Activated CD8-positive, alpha-beta T cell treated with anti-CD3 and anti-CD28 coated beads for 36 hours (primary cell): ENCODE results near the gene MN1. TPM values are rescaled to one million over a fixed set of nuclear protein-coding genes. Genes with fewer than 3 reads are reported as not detected.

ENCODE experiments used
- ATAC-seq: fragments of 200-7000 bp; cut with Tn5 transposase; one replicate; pipeline ENCODE4 v1.10.0; 2021; ENCODE audit warnings: mild to moderate bottlenecking, moderate library complexity
- CTCF ChIA-PET: fragments of 350-600 bp; sonication (Branson Sonifier 250); formaldehyde crosslinking; loops from one replicate; lab custom pipeline; 2021; ENCODE audit warnings: antibody characterized with exemption; lab: Charles Lee
- POLR2A ChIA-PET: fragments of 350-600 bp; sonication (Branson Sonifier 250); formaldehyde crosslinking; loops from one replicate; lab custom pipeline; 2021; ENCODE audit warnings: antibody characterized with exemption; lab: Charles Lee
- DNase-seq: peaks from one replicate; pipeline ENCODE4 v3.0.0-alpha.2; 2020
- H3K27ac Mint-ChIP-seq: one replicate; pipeline ENCODE4 v1.8.0; 2021; ENCODE audit warnings: mild to moderate bottlenecking, mixed read lengths
- H3K27me3 Mint-ChIP-seq: one replicate; pipeline ENCODE4 v1.8.0; 2021; ENCODE audit warnings: mixed read lengths
- H3K36me3 Mint-ChIP-seq: one replicate; pipeline ENCODE4 v1.8.0; 2021; ENCODE audit warnings: low read depth, mixed read lengths
- H3K4me1 Mint-ChIP-seq: one replicate; pipeline ENCODE4 v1.8.0; 2021; ENCODE audit warnings: low read depth, mixed read lengths
- H3K4me3 Mint-ChIP-seq: one replicate; pipeline ENCODE4 v1.8.0; 2021; ENCODE audit warnings: mild to moderate bottlenecking, moderate library complexity, mixed read lengths
- H3K9me3 Mint-ChIP-seq: one replicate; pipeline ENCODE4 v1.8.0; 2021; ENCODE audit warnings: mixed read lengths
- intact Hi-C: fragments of 100-400 bp; cut with micrococcal nuclease; formaldehyde crosslinking; loops from one replicate; pipeline ENCODE4 v1.10.0; 2022
- total RNA-seq, 2 experiments: library from RNA; stranded (reverse); gene quantifications; one replicate each; pipeline ENCODE4 v1.2.3, GENCODE V29; 2021
- TF ChIP-seq, protein P1 (sequence below): fragments of 200-600 bp; IDR thresholded peaks from one replicate; pipeline ENCODE4 v1.8.0; 2022; ENCODE audit warnings: antibody characterized with exemption, mild to moderate bottlenecking

The MN1 gene
- total RNA-seq, 2 experiments from 2014 or later, result 0.11 to 0.16 TPM

DNA sequence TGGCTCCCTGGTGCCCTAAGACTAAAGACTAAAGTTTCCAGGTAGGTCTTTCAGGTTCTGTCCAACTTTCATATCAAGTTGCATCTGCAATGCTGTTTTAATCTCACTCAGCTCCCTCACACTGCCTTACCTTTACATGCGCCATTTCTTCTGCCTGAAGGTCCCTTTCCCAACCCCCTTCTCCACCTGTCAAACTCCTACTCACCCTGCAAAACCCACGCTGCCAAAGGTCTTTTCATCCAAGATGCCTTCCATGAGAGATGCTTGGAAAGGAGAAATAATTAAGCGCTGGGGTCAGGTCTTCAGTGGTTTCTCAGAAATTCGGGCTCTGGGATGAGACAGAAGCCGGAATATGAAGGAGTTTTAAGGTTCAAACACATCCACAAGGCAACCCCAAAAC, 95.1 kb downstream of the MN1 start:
- Mint-ChIP-seq H3K36me3 (no peaks in the 10 kb centered on the region), H3K9me3 (no peaks in the 10 kb centered on the region), H3K27ac (no peak overlapping the region), H3K4me1 (peaks cover 2% of the 10 kb centered on the region), H3K27me3 (peaks cover 9% of the 10 kb centered on the region), H3K4me3 (no peak overlapping the region)
- ChIA-PET POLR2A (no interaction called here), CTCF (no interaction called here)
- intact Hi-C loops, result no loop called here
- ATAC-seq (no peak), DNase-seq (no peak)
- TF ChIP-seq, protein P1, sequence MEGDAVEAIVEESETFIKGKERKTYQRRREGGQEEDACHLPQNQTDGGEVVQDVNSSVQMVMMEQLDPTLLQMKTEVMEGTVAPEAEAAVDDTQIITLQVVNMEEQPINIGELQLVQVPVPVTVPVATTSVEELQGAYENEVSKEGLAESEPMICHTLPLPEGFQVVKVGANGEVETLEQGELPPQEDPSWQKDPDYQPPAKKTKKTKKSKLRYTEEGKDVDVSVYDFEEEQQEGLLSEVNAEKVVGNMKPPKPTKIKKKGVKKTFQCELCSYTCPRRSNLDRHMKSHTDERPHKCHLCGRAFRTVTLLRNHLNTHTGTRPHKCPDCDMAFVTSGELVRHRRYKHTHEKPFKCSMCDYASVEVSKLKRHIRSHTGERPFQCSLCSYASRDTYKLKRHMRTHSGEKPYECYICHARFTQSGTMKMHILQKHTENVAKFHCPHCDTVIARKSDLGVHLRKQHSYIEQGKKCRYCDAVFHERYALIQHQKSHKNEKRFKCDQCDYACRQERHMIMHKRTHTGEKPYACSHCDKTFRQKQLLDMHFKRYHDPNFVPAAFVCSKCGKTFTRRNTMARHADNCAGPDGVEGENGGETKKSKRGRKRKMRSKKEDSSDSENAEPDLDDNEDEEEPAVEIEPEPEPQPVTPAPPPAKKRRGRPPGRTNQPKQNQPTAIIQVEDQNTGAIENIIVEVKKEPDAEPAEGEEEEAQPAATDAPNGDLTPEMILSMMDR, result no peak

DNA sequence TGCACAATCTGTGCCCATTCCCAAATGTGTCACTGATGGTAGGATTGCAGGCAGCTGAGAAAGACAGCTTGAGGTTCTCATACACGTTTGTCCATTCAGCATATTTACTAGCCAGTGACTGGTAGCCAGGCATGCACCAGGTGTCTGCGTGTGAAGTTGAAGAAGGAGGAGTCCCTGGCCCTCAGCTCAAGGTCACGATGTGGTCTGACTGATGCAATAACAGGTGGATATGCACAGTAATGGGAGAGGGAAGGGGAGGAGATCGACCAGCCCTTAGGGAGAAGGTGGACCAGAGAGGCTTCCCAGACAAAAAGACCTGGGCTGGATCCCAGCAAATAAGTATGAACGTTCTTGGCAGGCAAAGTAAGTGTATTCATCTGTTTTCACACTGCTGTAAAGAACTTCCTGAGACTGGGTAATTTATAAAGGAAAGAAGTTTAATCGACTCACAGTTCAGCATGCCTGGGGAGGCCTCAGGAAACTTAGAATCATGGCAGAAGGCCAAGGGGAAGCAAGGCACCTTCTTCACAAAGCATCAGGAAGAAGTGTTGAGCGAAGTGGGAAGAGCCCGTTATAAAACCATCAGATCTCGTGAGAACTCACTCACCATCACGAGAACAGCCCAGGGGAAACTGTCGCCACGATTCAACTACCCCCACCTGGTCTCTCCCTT, 96.0 kb downstream of the MN1 start:
- Mint-ChIP-seq H3K36me3 (no peaks in the 10 kb centered on the region), H3K4me1 (no peaks in the 10 kb centered on the region), H3K27me3 (peaks cover 5% of the 10 kb centered on the region), H3K9me3 (no peaks in the 10 kb centered on the region), H3K4me3 (no peak overlapping the region), H3K27ac (no peak overlapping the region)
- CTCF ChIA-PET, result no interaction called here
- ATAC-seq (no peak), DNase-seq (no peak)
- intact Hi-C loops, result no loop called here
- TF ChIP-seq, protein P1, result no peak
- POLR2A ChIA-PET, result no interaction called here

- Mint-ChIP-seq H3K9me3 (no peaks in the 10 kb centered on the region), H3K27ac (no peak overlapping the region), H3K4me3 (no peak overlapping the region), H3K4me1 (no peaks in the 10 kb centered on the region), H3K27me3 (no peaks in the 10 kb centered on the region), H3K36me3 (no peaks in the 10 kb centered on the region)
- ChIA-PET POLR2A (no interaction called here), CTCF (no interaction called here)
- ATAC-seq (no peak), DNase-seq (no peak)
- intact Hi-C loops, result no loop called here
- TF ChIP-seq, protein P1, result no peak
Observed at GRCh38 chr22:27704581-27704980, 97.0 kb downstream of the MN1 start.

DNA sequence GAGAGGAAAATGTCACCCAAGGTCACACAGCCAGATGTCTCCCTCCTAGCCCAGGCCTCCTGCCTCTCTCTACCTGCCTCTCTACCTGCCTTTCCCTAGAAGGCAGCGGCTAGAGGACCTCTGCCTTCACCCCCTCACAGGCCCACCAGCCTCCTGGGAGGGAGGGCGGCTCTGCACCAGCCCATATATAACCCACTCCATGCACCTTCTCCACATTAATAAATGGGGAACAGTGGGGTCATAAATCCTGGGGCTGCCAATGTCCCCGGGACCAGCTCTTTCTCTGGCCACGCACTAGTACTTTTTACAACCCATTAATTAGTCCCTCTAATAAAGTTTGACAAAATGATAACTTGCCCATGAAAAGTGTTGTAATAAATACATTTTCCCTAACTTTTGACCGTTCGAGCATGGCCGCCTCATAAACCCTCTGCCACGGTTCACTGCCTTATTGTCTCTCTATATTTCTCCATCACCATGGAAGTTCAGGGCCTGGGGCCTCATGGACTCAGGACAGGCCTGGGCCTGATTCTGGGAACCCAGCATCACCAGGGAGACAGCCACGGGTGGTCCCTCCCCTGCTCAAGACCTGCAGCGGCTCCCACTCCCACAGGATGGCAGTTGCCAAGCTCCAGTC, 102.1 kb downstream of the MN1 start:
- Mint-ChIP-seq H3K27me3 (no peaks in the 10 kb centered on the region), H3K9me3 (peaks cover 6% of the 10 kb centered on the region), H3K4me1 (no peaks in the 10 kb centered on the region), H3K4me3 (no peak overlapping the region), H3K27ac (no peak overlapping the region), H3K36me3 (no peaks in the 10 kb centered on the region)
- intact Hi-C loops, result no loop called here
- TF ChIP-seq, protein P1, result no peak
- ATAC-seq (no peak), DNase-seq (no peak)
- POLR2A ChIA-PET, result no interaction called here
- CTCF ChIA-PET, result no interaction called here

DNA sequence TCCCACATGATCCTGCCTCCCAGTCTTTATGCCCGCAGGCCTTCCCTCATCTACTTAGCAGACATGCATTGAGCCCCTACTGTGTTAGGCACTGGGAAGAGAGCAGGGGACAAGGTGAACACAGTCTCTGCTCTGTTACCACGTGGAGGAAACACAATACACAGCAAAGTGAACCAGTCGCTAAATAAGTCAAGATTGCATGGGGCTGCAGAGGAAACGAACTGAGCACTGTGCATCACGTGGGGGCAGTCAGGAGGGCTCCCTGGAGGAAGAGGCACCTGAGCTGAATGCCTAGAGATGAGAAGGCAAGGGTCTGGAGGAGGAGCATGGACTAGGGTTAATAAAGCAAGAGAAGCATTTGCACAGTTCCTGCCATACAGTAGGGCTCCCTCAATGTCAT, 102.7 kb downstream of the MN1 start:
- Mint-ChIP-seq H3K4me1 (no peaks in the 10 kb centered on the region), H3K4me3 (no peak overlapping the region), H3K9me3 (peaks cover 6% of the 10 kb centered on the region), H3K36me3 (no peaks in the 10 kb centered on the region), H3K27me3 (no peaks in the 10 kb centered on the region), H3K27ac (no peak overlapping the region)
- TF ChIP-seq, protein P1, result no peak
- ChIA-PET POLR2A (no interaction called here), CTCF (no interaction called here)
- intact Hi-C loops, result no loop called here
- ATAC-seq (no peak), DNase-seq (no peak)

Other genes with a start within 250 kb of the MN1 start
- gene PITPNB, start 117.5 kb upstream of the MN1 start, total RNA-seq, result 10 to 100 TPM; 87.7 to 89.1 TPM